Brain microvascular endothelial cell (primary cell): ENCODE data around the gene PRPF31.
A peak's percentile ranks its signal among the peaks of the same experiment; 100 is the strongest.

Experiments used
- DNase-seq: peaks from one replicate; pipeline ENCODE4 v3.0.0-alpha.2; 2020
- H3K27ac ChIP-seq: fragments of 250-450 bp; sonication (Bioruptor Pico); 2 replicates; pipeline ENCODE4 v1.5.1; 2020; ENCODE audit warnings: mild to moderate bottlenecking, moderate library complexity
- H3K27me3 ChIP-seq: fragments of 250-450 bp; sonication (Bioruptor Pico); replicated peaks from 2 replicates; pipeline ENCODE4 v1.5.1; 2020; ENCODE audit warnings: mild to moderate bottlenecking
- H3K36me3 ChIP-seq: fragments of 250-450 bp; sonication (Bioruptor Pico); replicated peaks from 2 replicates; pipeline ENCODE4 v1.5.1; 2020; ENCODE audit warnings: mild to moderate bottlenecking
- H3K4me3 ChIP-seq: 2 replicates; pipeline ENCODE4 v1.5.1; 2011; ENCODE audit warnings: low read depth, mild to moderate bottlenecking, control low read depth, low read length, moderate library complexity
- CTCF ChIP-seq: IDR thresholded peaks from 2 replicates; pipeline ENCODE4 v1.5.1; 2011; ENCODE audit warnings: low read depth, mild to moderate bottlenecking, moderate library complexity, low read length, control low read depth, inconsistent platforms; ENCODE audit errors: missing control alignments
- in situ Hi-C: cut with HindIII; loops from 2 replicates; pipeline ENCODE4 v1.10.0; 2017; ENCODE audit warnings: low sequenced_read_pairs, low pct_ligation_motif_present

PRPF31 gene

GRCh38 chr19:54156490-54156889 is 40.9 kb downstream of the PRPF31 start:
- no peaks in the 10 kb centered on the region for H3K27me3 ChIP-seq
- DNase-seq, result no peak
- no peak overlapping the region for H3K27ac ChIP-seq
- H3K4me3 ChIP-seq, result no peak overlapping the region
- in situ Hi-C loops, result no loop called here
- H3K36me3 ChIP-seq, result peaks cover 57% of the 10 kb centered on the region
- no peak for TF ChIP-seq CTCF

GRCh38 chr19:54156953-54157352 is 41.4 kb downstream of the PRPF31 start:
- H3K27me3 ChIP-seq, result no peaks in the 10 kb centered on the region
- no peak for DNase-seq
- H3K36me3 ChIP-seq, result peaks cover 52% of the 10 kb centered on the region
- no peak for TF ChIP-seq CTCF
- no peak overlapping the region for H3K4me3 ChIP-seq
- in situ Hi-C loops, result no loop called here
- H3K27ac ChIP-seq, result no peak overlapping the region

GRCh38 chr19:54158812-54159351 is 43.3 kb downstream of the PRPF31 start:
- peak overlapping the region; percentile 98 for H3K27ac ChIP-seq
- in situ Hi-C loops, result no loop called here
- H3K36me3 ChIP-seq, result peaks cover 33% of the 10 kb centered on the region
- DNase-seq, result no peak
- no peaks in the 10 kb centered on the region for H3K27me3 ChIP-seq
- H3K4me3 ChIP-seq, result peak overlapping the region; percentile 86
- TF ChIP-seq CTCF, result no peak

- TF ChIP-seq CTCF, result peak; percentile 41
- H3K4me3 ChIP-seq, result peak within 1 kb of the TSS; percentile 86
- DNase-seq, result peak; percentile 100
- in situ Hi-C loops, result no loop called here
- no peaks in the 10 kb centered on the region for H3K27me3 ChIP-seq
- peak within 1 kb of the TSS; percentile 98 for H3K27ac ChIP-seq
- peaks cover 29% of the 10 kb centered on the region for H3K36me3 ChIP-seq
Measured at GRCh38 chr19:54159352-54160181, 44.0 kb downstream of the PRPF31 start, which contains the start of gene LENG1. TSS of gene LENG1 (minus strand) at chr19:54159721. CDS start at chr19:54159695, 26 bp downstream.

GRCh38 chr19:54160182-54160811 is 44.7 kb downstream of the PRPF31 start:
- no peaks in the 10 kb centered on the region for H3K27me3 ChIP-seq
- H3K36me3 ChIP-seq, result peaks cover 22% of the 10 kb centered on the region
- in situ Hi-C loops, result no loop called here
- no peak for TF ChIP-seq CTCF
- peak overlapping the region; percentile 81 for H3K27ac ChIP-seq
- no peak for DNase-seq
- H3K4me3 ChIP-seq, result peak overlapping the region; percentile 71
